ENCODE measurements around the gene CGB2. TPM values are rescaled to one million over a fixed set of nuclear protein-coding genes. Genes with fewer than 3 reads are reported as not detected.
"Not testable (repeated sequence)": the region's sequence is repeated elsewhere in the genome, so short reads cannot be mapped to it uniquely, and the experiment has no call there.

Gene CGB2
- polyA plus RNA-seq, 4 donors, result 0.10 TPM; not detected in 3

GRCh38 chr19:49029749-49030148, 1.9 kb upstream of the CGB2 start:
- not testable (repeated sequence) for DNase-seq (ENCODE audit: low read depth in 4 of 4, low spot score in 3 of 4)

GRCh38 chr19:49030323-49030722, 1.4 kb upstream of the CGB2 start:
- DNase-seq (ENCODE audit: low read depth in 4 of 4, low spot score in 3 of 4), result not testable (repeated sequence)

DNA sequence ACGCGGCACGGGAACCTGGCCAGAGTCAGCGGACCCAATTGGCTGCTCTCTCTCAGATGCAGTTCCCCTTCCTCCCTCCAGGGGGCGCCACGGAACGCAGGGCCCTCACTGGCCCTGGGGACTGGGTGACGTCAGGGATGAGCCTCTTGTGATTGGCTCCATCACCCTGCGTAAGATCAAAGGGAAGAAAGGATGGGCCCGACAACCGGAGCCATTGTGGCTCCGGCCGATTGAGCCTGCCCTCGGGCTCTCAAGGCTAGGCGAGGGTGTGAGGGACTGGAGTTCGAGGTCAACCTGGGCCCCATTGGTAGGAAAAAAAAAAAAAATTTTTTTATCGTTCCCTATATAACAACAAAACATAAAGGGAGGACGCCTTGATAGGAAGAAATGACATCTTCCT, 5.1 kb downstream of the CGB2 start, which contains the start of gene CGB1:
Gene CGB1 (minus strand): TSS at position 81 of the 400 bp plus-strand sequence. CDS start 184 bp downstream, outside the sequence.
- DNase-seq (ENCODE audit: low read depth in 4 of 4, low spot score in 3 of 4), result not testable (repeated sequence)

DNA sequence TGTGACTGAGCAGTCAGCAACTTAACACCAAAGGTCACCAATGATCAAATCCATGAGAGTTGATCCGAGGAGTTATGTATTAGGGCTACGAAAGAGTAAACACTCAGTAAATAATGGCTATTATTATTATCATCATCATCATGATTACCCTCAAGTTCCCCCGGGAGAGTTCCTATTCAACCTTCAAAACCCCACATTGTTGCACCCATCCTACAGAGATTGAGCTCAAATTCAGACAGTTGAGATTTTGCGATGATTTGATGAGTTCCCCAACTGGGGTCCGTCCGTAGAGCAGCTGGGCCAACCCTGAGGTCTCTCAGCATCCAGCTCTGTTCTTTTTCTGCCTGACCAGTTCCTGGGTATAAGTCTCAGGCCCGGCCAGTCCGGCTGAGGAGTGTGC, 6.4 kb downstream of the CGB2 start:
- not testable (repeated sequence) for DNase-seq (ENCODE audit: low read depth in 4 of 4, low spot score in 3 of 4)

DNA sequence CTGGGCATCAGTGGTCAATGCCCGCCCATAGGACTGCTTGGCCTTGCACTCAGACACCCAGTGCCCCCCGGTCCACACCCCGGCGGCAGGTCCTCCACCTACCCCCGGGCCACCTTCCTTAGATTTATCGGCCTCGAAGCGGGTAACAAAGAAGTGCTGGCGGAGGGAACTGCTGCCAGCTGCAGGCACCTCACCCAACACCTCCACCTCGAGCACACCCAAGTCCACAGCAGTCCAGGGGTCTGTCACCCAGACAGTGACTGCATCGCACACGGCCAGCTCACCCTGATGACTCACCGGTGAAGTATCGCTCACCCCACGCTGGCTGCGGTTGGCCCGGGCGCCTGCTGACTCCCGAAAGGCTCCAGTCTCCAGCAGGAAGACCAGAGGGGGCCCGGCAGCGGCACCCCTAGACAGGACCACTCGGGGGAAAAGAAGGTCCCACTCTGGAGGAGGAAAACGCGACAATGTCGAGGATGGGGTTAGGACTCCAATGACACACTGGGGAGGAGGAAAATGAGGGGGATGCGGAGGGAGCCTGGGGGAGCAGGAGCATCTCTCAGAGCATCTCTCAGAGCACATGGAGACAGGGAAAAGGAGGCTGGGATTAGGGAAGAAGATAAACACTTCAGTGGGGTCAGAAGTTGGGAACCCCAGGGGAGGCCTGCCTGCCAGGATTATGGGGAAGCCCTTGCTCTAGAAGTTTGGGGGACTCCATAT, 7.0 kb downstream of the CGB2 start:
- DNase-seq (ENCODE audit: low read depth in 4 of 4, low spot score in 3 of 4), result not testable (repeated sequence)

- DNase-seq (ENCODE audit: low read depth in 4 of 4, low spot score in 3 of 4), result not testable (repeated sequence)
These were observed 8.0 kb downstream of the CGB2 start for GRCh38 chr19:49039736-49040135.

GRCh38 chr19:49042177-49042576, 10.5 kb downstream of the CGB2 start:
- no peak for DNase-seq (ENCODE audit: low read depth in 4 of 4, low spot score in 3 of 4)

GRCh38 chr19:49042666-49043065, 11.0 kb downstream of the CGB2 start:
- not testable (repeated sequence) for DNase-seq (ENCODE audit: low read depth in 4 of 4, low spot score in 3 of 4)

GRCh38 chr19:49043548-49043947, 11.9 kb downstream of the CGB2 start, which contains the start of gene CGB5:
CGB5 (plus strand) TSS chr19:49043848; CDS start chr19:49044210, 362 bp downstream.
- DNase-seq (ENCODE audit: low read depth in 4 of 4, low spot score in 3 of 4), result not testable (repeated sequence)

- not testable (repeated sequence) for DNase-seq (ENCODE audit: low read depth in 4 of 4, low spot score in 3 of 4)
These were observed 17.3 kb downstream of the CGB2 start, which contains the start of gene CGB8 for GRCh38 chr19:49049011-49049410. CGB8 (minus strand) TSS chr19:49049111; CDS start chr19:49048739, 372 bp downstream.

- DNase-seq (ENCODE audit: low read depth in 4 of 4, low spot score in 3 of 4), result not testable (repeated sequence)
These were observed 18.1 kb downstream of the CGB2 start for GRCh38 chr19:49049834-49050233.

DNA sequence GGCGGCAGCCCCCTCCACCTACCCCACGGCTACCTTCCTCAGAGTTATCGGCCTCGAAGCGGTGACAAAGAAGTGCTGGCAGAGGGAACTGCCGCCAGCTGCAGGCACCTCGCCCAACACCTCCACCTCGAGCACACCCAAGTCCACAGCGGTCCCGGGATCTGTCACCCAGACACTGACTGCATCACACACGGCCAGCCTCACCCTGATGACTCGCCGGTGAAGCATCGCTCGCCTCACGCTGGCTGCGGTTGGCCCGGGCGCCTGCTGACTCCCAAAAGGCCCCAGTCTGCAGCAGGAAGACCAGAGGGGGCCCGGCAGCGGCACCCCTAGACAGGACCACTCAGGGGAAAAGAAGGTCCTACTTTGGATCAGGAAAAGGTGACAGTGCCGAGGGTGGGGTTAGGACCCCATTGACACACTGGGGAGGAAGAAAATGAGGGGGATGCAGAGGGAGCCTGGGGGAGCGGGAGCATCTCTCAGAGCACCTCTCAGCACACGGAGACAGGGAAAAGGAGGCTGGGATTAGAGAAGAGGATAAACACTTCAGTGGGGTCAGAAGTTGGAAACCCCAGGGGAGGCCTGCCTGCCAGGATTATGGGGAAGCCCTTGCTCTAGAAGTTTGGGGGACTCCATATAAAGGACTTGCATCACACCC, 18.8 kb downstream of the CGB2 start:
- DNase-seq (ENCODE audit: low read depth in 4 of 4, low spot score in 3 of 4), result not testable (repeated sequence)

GRCh38 chr19:49056101-49056901, 24.6 kb downstream of the CGB2 start:
- no peak for DNase-seq (ENCODE audit: low read depth in 4 of 4, low spot score in 3 of 4)

DNA sequence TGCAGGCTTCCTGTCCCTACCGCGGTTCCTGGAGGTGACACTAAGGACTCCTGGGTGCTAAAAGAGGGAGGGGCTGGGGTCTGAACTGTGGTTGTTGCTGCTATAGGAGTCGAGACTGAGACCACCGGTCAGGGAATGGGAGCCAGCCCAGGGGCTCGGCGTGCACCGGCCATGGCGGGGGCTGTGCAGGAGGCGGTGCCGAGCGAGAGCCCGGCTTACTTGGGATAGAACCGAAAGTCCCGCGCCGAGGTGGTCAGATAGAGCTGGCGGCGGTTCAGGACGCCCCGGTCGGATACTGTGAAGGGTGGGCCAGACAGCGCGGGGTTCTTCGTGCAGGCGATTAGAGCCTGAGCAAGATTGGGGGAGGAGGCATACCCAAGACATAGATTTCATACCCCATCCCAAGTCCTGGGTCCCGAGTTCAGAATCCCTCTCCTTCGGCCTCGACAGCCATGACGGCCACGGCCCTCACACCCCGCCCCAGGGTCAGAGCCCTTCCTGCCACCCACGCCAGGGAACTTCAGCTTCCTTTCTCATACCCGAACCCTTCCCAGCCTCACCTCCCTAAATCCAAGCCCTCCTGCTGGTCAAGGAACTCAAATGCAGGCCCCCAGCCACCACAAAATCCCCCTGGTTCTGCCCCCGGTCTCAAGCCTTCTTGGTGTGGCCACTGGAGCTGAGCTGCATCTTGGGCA, 25.4 kb downstream of the CGB2 start:
- not testable (repeated sequence) for DNase-seq (ENCODE audit: low read depth in 4 of 4, low spot score in 3 of 4)

GRCh38 chr19:49057636-49058234, 26.0 kb downstream of the CGB2 start, which contains the start of gene CGB7:
CGB7 (minus strand) TSS chr19:49057749; CDS start chr19:49055375, 2,374 bp downstream.
- no peak for DNase-seq (ENCODE audit: low read depth in 4 of 4, low spot score in 3 of 4)

DNA sequence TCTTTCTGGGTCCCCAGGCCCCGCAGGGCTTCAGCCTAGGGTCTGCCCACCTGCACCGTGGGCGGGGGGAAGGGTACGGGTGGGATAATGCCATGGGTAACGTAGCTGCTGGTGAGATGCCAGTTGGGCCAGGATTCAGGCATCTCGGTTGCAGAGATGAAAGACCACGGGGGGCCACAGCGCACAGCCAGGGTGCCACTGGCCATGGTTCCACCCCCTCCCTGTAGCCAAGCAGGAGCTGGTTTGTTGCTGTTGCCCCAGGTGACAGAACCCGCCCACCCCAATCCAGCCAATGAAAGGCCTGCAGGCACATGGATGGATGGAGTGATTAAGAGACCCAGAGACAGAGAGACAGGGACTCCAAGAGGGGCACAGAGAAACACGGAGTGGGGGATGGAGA, 26.9 kb downstream of the CGB2 start:
- DNase-seq (ENCODE audit: low read depth in 4 of 4, low spot score in 3 of 4), result no peak

GRCh38 chr19:49059053-49059452, 27.4 kb downstream of the CGB2 start:
- no peak for DNase-seq (ENCODE audit: low read depth in 4 of 4, low spot score in 3 of 4)

GRCh38 chr19:49061000-49061399, 29.3 kb downstream of the CGB2 start:
- DNase-seq (ENCODE audit: low read depth in 4 of 4, low spot score in 3 of 4), result no peak

DNA sequence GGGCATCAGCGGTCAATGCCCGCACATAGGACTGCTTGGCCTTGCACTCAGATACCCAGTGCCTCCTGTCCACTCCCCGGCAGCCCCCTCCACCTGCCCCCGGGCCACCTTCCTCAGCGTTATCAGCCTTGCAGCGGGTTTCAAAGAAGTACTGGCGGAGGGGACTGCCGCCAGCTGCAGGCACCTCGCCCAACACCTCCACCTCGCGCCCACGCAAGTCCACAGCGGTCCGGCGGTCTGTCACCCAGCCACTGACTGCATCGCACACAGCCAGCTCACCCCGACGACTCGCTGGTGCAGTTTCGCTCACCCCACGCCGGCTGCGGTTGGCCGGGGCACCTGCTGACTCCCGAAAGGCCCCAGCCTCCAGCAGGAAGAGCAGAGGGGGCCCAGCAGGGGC, 29.8 kb downstream of the CGB2 start:
- no peak for DNase-seq (ENCODE audit: low read depth in 4 of 4, low spot score in 3 of 4)
